ENCODE data around the gene ARHGAP44. TPM values are rescaled to one million over a fixed set of nuclear protein-coding genes. Genes with fewer than 3 reads are reported as not detected.

ARHGAP44 gene
- total and polyA plus RNA-seq, 9 of the 15 experiments (the other 6 are each of a cell fraction or from before 2014, with no cell fraction given): 0.01 to 0.68 (median 0.07) TPM; not detected in 1

- ChIA-PET CTCF (ENCODE audit: low intra/inter-chr PET ratio) (no interaction called here), POLR2A (interaction anchor here (0.7 to 1.0 kb wide), 3 partner anchors 11 to 808 kb away, joined by 3 to 5 read pairs (median 3); no protein-coding TSS in a partner anchor)
- no peaks in the 10 kb centered on the region for H3K4me1 ChIP-seq (replicated peaks in 1 of 2; ENCODE audit: control insufficient read depth in 2 of 2, insufficient read depth in 2 of 2, low read length in 2 of 2)
- no peak for ATAC-seq
- TF ChIP-seq BRF1 (IDR thresholded peaks at IDR 0.05; ENCODE audit: borderline replicate concordance, extremely low read depth, insufficient read length) (no peak), JUN (IDR thresholded peaks at IDR 0.05; ENCODE audit: borderline replicate concordance, low read depth, low read length) (no peak), JUN (CRISPR knock-in tag; IDR thresholded peaks at IDR 0.05; ENCODE audit: borderline replicate concordance) (no peak), PHTF2 (CRISPR knock-in tag; IDR thresholded peaks at IDR 0.05) (no peak), ESRRB (CRISPR knock-in tag; IDR thresholded peaks at IDR 0.05; ENCODE audit: borderline replicate concordance) (no peak), ZNF76 (CRISPR knock-in tag; IDR thresholded peaks at IDR 0.05; ENCODE audit: borderline replicate concordance) (no peak), BRD9 (IDR thresholded peaks at IDR 0.05; ENCODE audit: low read depth, partially characterized antibody) (no peak), HDAC6 (IDR thresholded peaks at IDR 0.05; ENCODE audit: low read depth, low read length) (no peak), STAG1 (CRISPR knock-in tag; IDR thresholded peaks at IDR 0.05; ENCODE audit: borderline replicate concordance) (no peak), XRCC5 (IDR thresholded peaks at IDR 0.05; ENCODE audit: low read depth, low read length) (no peak)
- TF ChIP-seq, protein P1, sequence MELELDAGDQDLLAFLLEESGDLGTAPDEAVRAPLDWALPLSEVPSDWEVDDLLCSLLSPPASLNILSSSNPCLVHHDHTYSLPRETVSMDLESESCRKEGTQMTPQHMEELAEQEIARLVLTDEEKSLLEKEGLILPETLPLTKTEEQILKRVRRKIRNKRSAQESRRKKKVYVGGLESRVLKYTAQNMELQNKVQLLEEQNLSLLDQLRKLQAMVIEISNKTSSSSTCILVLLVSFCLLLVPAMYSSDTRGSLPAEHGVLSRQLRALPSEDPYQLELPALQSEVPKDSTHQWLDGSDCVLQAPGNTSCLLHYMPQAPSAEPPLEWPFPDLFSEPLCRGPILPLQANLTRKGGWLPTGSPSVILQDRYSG (tag; conservative IDR thresholded peaks at IDR 0.05; ENCODE audit: low read depth): no peak
- no peaks in the 10 kb centered on the region for H3K9me3 ChIP-seq (replicated peaks; ENCODE audit: control insufficient read depth, insufficient read depth, low read depth, low read length)
- no peak overlapping the region for H3K4me3 ChIP-seq
- 93% methylated on average over 2 of the region's 5 CpGs for WGBS (ENCODE audit: insufficient coverage, low coverage, missing lambda C conversion rate)
- H3K4me2 ChIP-seq (ENCODE audit: insufficient read depth, low read length): no peak overlapping the region
- DNase-seq (ENCODE audit: extremely low read depth in 1 of 4, low spot score in 3 of 4): no peak
- in situ Hi-C loops (cut with MboI) (no loop called here), intact Hi-C loops (cut with micrococcal nuclease) (no loop called here)
- FAIRE-seq: no peak
- no peaks in the 10 kb centered on the region for H3K27me3 ChIP-seq (ENCODE audit: control insufficient read depth in 2 of 2, insufficient read depth in 2 of 2, low read length in 2 of 2)
- H4K20me1 ChIP-seq (replicated peaks; ENCODE audit: control insufficient read depth, insufficient read depth, low read length): no peaks in the 10 kb centered on the region
- H3K9me1 ChIP-seq (ENCODE audit: control insufficient read depth, insufficient read depth, low read length): no peaks in the 10 kb centered on the region
- H3K27ac ChIP-seq (ENCODE audit: extremely low read depth, low read depth, low read length): no peak overlapping the region
- no peak overlapping the region for H2AFZ ChIP-seq (ENCODE audit: low read depth, low read length)
- peaks cover 95% of the 10 kb centered on the region for H3K36me3 ChIP-seq (ENCODE audit: control insufficient read depth, insufficient read depth, low read length)
- no peak overlapping the region for H3K9ac ChIP-seq (ENCODE audit: insufficient read depth in 1 of 2, low read depth in 2 of 2, low read length in 2 of 2)
- no TSS peak for BruUV-seq (replicated peaks)
- H3K79me2 ChIP-seq (ENCODE audit: control insufficient read depth, insufficient read depth, low read length): no peaks in the 10 kb centered on the region
Observed at GRCh38 chr17:12996941-12997340, 207.6 kb downstream of the ARHGAP44 start.

Measured in K562 (cell line).